Measurements from ENCODE around the gene FITM2. TPM values are rescaled to one million over a fixed set of nuclear protein-coding genes. Genes with fewer than 3 reads are reported as not detected.

The FITM2 gene
- polyA plus RNA-seq, 2 of the 4 experiments (the other 2 are of a cell fraction) = 13.1 to 15.4 TPM

DNA sequence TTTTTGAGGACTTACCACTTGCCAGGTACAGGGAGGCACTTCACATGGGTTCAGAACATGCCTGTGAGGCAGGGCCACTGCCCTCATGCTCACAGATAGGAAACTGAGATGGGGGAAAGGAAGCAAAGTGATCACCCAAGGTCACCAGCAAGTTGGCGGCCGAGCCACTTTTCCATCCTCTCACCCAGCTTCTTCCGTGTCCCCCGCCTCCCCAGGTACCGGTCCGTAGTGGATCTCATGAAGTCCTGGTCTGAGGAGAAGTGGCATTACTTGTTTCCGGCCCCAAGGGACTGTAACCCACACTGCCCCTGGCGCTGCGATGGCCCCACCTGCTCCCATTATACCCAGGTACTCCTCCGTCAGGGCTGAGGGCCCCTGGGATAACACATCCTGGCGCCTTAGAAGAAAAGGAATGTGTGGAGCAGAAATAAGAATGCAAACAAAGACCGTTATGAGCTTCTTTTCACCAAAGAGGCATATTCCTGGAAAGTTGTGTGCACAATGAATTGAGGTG, 32.2 kb upstream of the FITM2 start:
- ChIA-PET POLR2A (no interaction called here), CTCF (interaction anchor here (0.8 to 1.3 kb wide), 3 partner anchors 13 to 40 kb away, joined by 3 to 4 read pairs (median 4); no protein-coding TSS in a partner anchor)
- DNase-seq (ENCODE audit: low read depth in 1 of 2, low spot score in 1 of 2) (no peak), ATAC-seq (no peak), FAIRE-seq (no peak)
- Histone ChIP-seq H3K4me1 (no peaks in the 10 kb centered on the region), H3K27ac (no peak overlapping the region), H3K4me3 (no peak overlapping the region), H3K9me3 (no peaks in the 10 kb centered on the region), H3K4me2 (no peak overlapping the region)
- 71% methylated on average over 10 of the region's 12 CpGs for WGBS (ENCODE audit: missing lambda C conversion rate)
- TF ChIP-seq, protein P1, sequence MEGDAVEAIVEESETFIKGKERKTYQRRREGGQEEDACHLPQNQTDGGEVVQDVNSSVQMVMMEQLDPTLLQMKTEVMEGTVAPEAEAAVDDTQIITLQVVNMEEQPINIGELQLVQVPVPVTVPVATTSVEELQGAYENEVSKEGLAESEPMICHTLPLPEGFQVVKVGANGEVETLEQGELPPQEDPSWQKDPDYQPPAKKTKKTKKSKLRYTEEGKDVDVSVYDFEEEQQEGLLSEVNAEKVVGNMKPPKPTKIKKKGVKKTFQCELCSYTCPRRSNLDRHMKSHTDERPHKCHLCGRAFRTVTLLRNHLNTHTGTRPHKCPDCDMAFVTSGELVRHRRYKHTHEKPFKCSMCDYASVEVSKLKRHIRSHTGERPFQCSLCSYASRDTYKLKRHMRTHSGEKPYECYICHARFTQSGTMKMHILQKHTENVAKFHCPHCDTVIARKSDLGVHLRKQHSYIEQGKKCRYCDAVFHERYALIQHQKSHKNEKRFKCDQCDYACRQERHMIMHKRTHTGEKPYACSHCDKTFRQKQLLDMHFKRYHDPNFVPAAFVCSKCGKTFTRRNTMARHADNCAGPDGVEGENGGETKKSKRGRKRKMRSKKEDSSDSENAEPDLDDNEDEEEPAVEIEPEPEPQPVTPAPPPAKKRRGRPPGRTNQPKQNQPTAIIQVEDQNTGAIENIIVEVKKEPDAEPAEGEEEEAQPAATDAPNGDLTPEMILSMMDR (IDR thresholded peaks at IDR 0.05) = no peak
- no peak for TF ChIP-seq GATA3 (IDR thresholded peaks at IDR 0.05; ENCODE audit: borderline replicate concordance)
- TF ChIP-seq NPAS2 (CRISPR knock-in tag; IDR thresholded peaks at IDR 0.05; ENCODE audit: borderline replicate concordance) = no peak
- TF ChIP-seq FOSL2 (IDR thresholded peaks at IDR 0.05) = no peak
- no peak for TF ChIP-seq FOSL2 (CRISPR knock-in tag; IDR thresholded peaks at IDR 0.05)
- no peak for TF ChIP-seq ELK1 (IDR thresholded peaks at IDR 0.05; ENCODE audit: low read depth, low read length)
- TF ChIP-seq POLR2AphosphoS2 (conservative IDR thresholded peaks at IDR 0.05; ENCODE audit: low read length) = no peak
- no peak for TF ChIP-seq RARB (CRISPR knock-in tag; IDR thresholded peaks at IDR 0.05)
- TF ChIP-seq BHLHE40 (IDR thresholded peaks at IDR 0.05; ENCODE audit: low read depth, low read length) = no peak
- no peak for TF ChIP-seq RCOR1 (IDR thresholded peaks at IDR 0.05; ENCODE audit: low read depth, low read length)
- no peak for TF ChIP-seq EP300 (IDR thresholded peaks at IDR 0.05)
- TF ChIP-seq POLR2A (IDR thresholded peaks at IDR 0.05; ENCODE audit: low read length) = no peak
- TF ChIP-seq MAFK (IDR thresholded peaks at IDR 0.05; ENCODE audit: partially characterized antibody) = no peak
- TF ChIP-seq, protein P2, sequence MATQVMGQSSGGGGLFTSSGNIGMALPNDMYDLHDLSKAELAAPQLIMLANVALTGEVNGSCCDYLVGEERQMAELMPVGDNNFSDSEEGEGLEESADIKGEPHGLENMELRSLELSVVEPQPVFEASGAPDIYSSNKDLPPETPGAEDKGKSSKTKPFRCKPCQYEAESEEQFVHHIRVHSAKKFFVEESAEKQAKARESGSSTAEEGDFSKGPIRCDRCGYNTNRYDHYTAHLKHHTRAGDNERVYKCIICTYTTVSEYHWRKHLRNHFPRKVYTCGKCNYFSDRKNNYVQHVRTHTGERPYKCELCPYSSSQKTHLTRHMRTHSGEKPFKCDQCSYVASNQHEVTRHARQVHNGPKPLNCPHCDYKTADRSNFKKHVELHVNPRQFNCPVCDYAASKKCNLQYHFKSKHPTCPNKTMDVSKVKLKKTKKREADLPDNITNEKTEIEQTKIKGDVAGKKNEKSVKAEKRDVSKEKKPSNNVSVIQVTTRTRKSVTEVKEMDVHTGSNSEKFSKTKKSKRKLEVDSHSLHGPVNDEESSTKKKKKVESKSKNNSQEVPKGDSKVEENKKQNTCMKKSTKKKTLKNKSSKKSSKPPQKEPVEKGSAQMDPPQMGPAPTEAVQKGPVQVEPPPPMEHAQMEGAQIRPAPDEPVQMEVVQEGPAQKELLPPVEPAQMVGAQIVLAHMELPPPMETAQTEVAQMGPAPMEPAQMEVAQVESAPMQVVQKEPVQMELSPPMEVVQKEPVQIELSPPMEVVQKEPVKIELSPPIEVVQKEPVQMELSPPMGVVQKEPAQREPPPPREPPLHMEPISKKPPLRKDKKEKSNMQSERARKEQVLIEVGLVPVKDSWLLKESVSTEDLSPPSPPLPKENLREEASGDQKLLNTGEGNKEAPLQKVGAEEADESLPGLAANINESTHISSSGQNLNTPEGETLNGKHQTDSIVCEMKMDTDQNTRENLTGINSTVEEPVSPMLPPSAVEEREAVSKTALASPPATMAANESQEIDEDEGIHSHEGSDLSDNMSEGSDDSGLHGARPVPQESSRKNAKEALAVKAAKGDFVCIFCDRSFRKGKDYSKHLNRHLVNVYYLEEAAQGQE (IDR thresholded peaks at IDR 0.05) = no peak
- no peak for TF ChIP-seq HOXA7 (CRISPR knock-in tag; IDR thresholded peaks at IDR 0.05)
- TF ChIP-seq JUNB (IDR thresholded peaks at IDR 0.05) = no peak
- TF ChIP-seq ZFP36 (IDR thresholded peaks at IDR 0.05; ENCODE audit: borderline replicate concordance, partially characterized antibody) = no peak

GRCh38 chr20:44342248-44342647, 31.2 kb upstream of the FITM2 start:
- Histone ChIP-seq H3K4me2 (no peak overlapping the region), H3K4me3 (no peak overlapping the region), H3K4me1 (no peaks in the 10 kb centered on the region; the same call in 2 of the 3 replicates), H3K9me3 (no peaks in the 10 kb centered on the region), H3K27ac (no peak overlapping the region)
- 76% methylated on average over 6 of the region's 6 CpGs for WGBS (ENCODE audit: missing lambda C conversion rate)
- CTCF ChIA-PET = interaction anchor here (0.9 to 1.4 kb wide), 4 partner anchors 12 to 41 kb away, joined by 3 to 4 read pairs (median 4); no protein-coding TSS in a partner anchor
- TF ChIP-seq TP53 (CRISPR knock-in tag; IDR thresholded peaks at IDR 0.05) (no peak), CHD4 (IDR thresholded peaks at IDR 0.05; ENCODE audit: borderline replicate concordance) (no peak), NPAS2 (CRISPR knock-in tag; IDR thresholded peaks at IDR 0.05; ENCODE audit: borderline replicate concordance) (no peak), HOXB5 (CRISPR knock-in tag; IDR thresholded peaks at IDR 0.05) (no peak), ZFP36 (IDR thresholded peaks at IDR 0.05; ENCODE audit: borderline replicate concordance, partially characterized antibody) (no peak), TFCP2L1 (CRISPR knock-in tag; IDR thresholded peaks at IDR 0.05) (no peak), CBX2 (IDR thresholded peaks at IDR 0.05; ENCODE audit: borderline replicate concordance, low read depth) (no peak), MAX (IDR thresholded peaks at IDR 0.05) (no peak), EHF (CRISPR knock-in tag; IDR thresholded peaks at IDR 0.05) (no peak), FOSL2 (IDR thresholded peaks at IDR 0.05) (no peak), FOSL2 (CRISPR knock-in tag; IDR thresholded peaks at IDR 0.05) (no peak), PHF8 (IDR thresholded peaks at IDR 0.05; ENCODE audit: borderline replicate concordance, low read depth) (no peak), EP300 (IDR thresholded peaks at IDR 0.05) (no peak), CBX8 (IDR thresholded peaks at IDR 0.05) (no peak), NFE2L2 (conservative IDR thresholded peaks at IDR 0.05; ENCODE audit: low read length) (no peak)
- TF ChIP-seq, protein P2 (IDR thresholded peaks at IDR 0.05) = no peak
- DNase-seq (ENCODE audit: low read depth in 1 of 2, low spot score in 1 of 2) (no peak), FAIRE-seq (no peak), ATAC-seq (no peak)
- POLR2A ChIA-PET = no interaction called here

Data from A549 (cell line).